ENCODE data around the gene MOB3C. TPM values are rescaled to one million over a fixed set of nuclear protein-coding genes. Genes with fewer than 3 reads are reported as not detected.

Gene MOB3C
- polyA plus RNA-seq, 1 experiment, result 11.6 TPM

GRCh38 chr1:46618754-46619415 lies 2.3 kb upstream of the MOB3C start:
- Histone ChIP-seq H3K36me3 (ENCODE audit: control insufficient read depth, insufficient read depth, low read length) (no peaks in the 10 kb centered on the region), H3K4me3 (ENCODE audit: low read depth, low read length) (no peak overlapping the region), H3K27me3 (ENCODE audit: control insufficient read depth, insufficient read depth, low read length) (no peaks in the 10 kb centered on the region)
- CTCF ChIA-PET, result interaction anchor here (1.4 to 1.6 kb wide), 2 partner anchors 10 to 56 kb away, joined by 3 read pairs; no protein-coding TSS in a partner anchor
- POLR2A ChIA-PET, result interaction anchor here (0.6 kb wide), 1 partner anchor 15 kb away, joined by 3 read pairs; the partner anchor contains the start of gene MKNK1
- DNase-seq (ENCODE audit: low read depth), result no peak
- no peak for TF ChIP-seq CTCF (IDR thresholded peaks at IDR 0.05; ENCODE audit: insufficient read depth, low read depth, low read length)

GRCh38 chr1:46617833-46618232 lies 1.2 kb upstream of the MOB3C start:
- no peak for TF ChIP-seq CTCF (IDR thresholded peaks at IDR 0.05; ENCODE audit: insufficient read depth, low read depth, low read length)
- CTCF ChIA-PET, result interaction anchor here (1.3 to 1.6 kb wide), 4 partner anchors 9 to 108 kb away, joined by 3 to 7 read pairs (median 3); partner anchors contain the start of gene MKNK1
- DNase-seq (ENCODE audit: low read depth), result no peak
- H3K27me3 ChIP-seq (ENCODE audit: control insufficient read depth, insufficient read depth, low read length), result no peaks in the 10 kb centered on the region
- peaks cover 2% of the 10 kb centered on the region; the same call in 1 of the 2 replicates for H3K36me3 ChIP-seq (ENCODE audit: control insufficient read depth, insufficient read depth, low read length)
- no peak overlapping the region for H3K4me3 ChIP-seq (ENCODE audit: low read depth, low read length)
- POLR2A ChIA-PET, result no interaction called here

GRCh38 chr1:46617108-46617800 lies 643 bp upstream of the MOB3C start:
- CTCF ChIA-PET, result interaction anchor here (0.8 to 1.6 kb wide), 6 partner anchors 8 to 111 kb away, joined by 3 to 7 read pairs (median 3); partner anchors contain the start of gene MKNK1

GRCh38 chr1:46615735-46616134 lies 876 bp downstream of the MOB3C start:
- ChIA-PET POLR2A (interaction anchor here (0.5 to 2.1 kb wide), 2 partner anchors 11 to 724 kb away, joined by 5 to 8 read pairs; partner anchors contain the start of gene MKNK1), CTCF (interaction anchor here (0.8 to 1.3 kb wide), 2 partner anchors 18 to 110 kb away, joined by 3 read pairs; no protein-coding TSS in a partner anchor)
- H3K27me3 ChIP-seq (ENCODE audit: control insufficient read depth, insufficient read depth, low read length), result no peaks in the 10 kb centered on the region
- TF ChIP-seq CTCF (IDR thresholded peaks at IDR 0.05; ENCODE audit: insufficient read depth, low read depth, low read length), result no peak
- peaks cover 3% of the 10 kb centered on the region for H3K36me3 ChIP-seq (ENCODE audit: control insufficient read depth, insufficient read depth, low read length)
- no peak for DNase-seq (ENCODE audit: low read depth)
- peak overlapping the region; percentile 90 for H3K4me3 ChIP-seq (ENCODE audit: low read depth, low read length)

More at GRCh38 chr1:46617108-46617800, 643 bp upstream of the MOB3C start:
- DNase-seq (ENCODE audit: low read depth), result no peak
- TF ChIP-seq CTCF (IDR thresholded peaks at IDR 0.05; ENCODE audit: insufficient read depth, low read depth, low read length), result no peak
- H3K27me3 ChIP-seq (ENCODE audit: control insufficient read depth, insufficient read depth, low read length), result no peaks in the 10 kb centered on the region
- POLR2A ChIA-PET, result no interaction called here
- H3K36me3 ChIP-seq (ENCODE audit: control insufficient read depth, insufficient read depth, low read length), result peaks cover 3% of the 10 kb centered on the region; the same call in 1 of the 2 replicates
- peak overlapping the region; percentile 90 for H3K4me3 ChIP-seq (ENCODE audit: low read depth, low read length)

GRCh38 chr1:46615088-46615487 lies 1.5 kb downstream of the MOB3C start:
- ChIA-PET POLR2A (interaction anchor here (2.1 kb wide), 1 partner anchor 10 kb away, joined by 8 read pairs; the partner anchor contains the start of gene MKNK1), CTCF (interaction anchor here (2.7 kb wide), 1 partner anchor 110 kb away, joined by 7 read pairs; no protein-coding TSS in a partner anchor)
- peaks cover 3% of the 10 kb centered on the region for H3K36me3 ChIP-seq (ENCODE audit: control insufficient read depth, insufficient read depth, low read length)
- H3K4me3 ChIP-seq (ENCODE audit: low read depth, low read length), result no peak overlapping the region
- no peak for DNase-seq (ENCODE audit: low read depth)
- no peaks in the 10 kb centered on the region for H3K27me3 ChIP-seq (ENCODE audit: control insufficient read depth, insufficient read depth, low read length)
- TF ChIP-seq CTCF (IDR thresholded peaks at IDR 0.05; ENCODE audit: insufficient read depth, low read depth, low read length), result no peak

Measured in BJ (cell line).